Measurements from ENCODE around the gene TNKS1BP1.

TNKS1BP1 gene

DNA sequence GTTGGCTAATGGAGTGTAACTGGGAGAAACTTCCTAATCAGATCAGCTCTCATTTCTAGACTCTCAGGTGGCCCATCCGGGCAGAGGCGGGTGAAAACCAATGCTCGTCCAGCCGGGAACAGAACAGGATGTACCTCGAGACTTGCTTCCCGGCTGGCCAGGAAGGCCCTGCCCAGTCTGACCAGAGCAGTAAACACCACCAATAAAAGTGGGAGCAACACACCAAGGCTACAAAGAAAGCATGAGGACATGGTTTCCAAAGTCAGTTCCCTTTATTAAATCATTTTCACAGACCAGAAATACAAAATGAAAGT is 940 bp upstream of the TNKS1BP1 start:
- H3K27ac ChIP-seq, result peak overlapping the region; percentile 94
- TF ChIP-seq, protein P1, sequence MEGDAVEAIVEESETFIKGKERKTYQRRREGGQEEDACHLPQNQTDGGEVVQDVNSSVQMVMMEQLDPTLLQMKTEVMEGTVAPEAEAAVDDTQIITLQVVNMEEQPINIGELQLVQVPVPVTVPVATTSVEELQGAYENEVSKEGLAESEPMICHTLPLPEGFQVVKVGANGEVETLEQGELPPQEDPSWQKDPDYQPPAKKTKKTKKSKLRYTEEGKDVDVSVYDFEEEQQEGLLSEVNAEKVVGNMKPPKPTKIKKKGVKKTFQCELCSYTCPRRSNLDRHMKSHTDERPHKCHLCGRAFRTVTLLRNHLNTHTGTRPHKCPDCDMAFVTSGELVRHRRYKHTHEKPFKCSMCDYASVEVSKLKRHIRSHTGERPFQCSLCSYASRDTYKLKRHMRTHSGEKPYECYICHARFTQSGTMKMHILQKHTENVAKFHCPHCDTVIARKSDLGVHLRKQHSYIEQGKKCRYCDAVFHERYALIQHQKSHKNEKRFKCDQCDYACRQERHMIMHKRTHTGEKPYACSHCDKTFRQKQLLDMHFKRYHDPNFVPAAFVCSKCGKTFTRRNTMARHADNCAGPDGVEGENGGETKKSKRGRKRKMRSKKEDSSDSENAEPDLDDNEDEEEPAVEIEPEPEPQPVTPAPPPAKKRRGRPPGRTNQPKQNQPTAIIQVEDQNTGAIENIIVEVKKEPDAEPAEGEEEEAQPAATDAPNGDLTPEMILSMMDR (conservative IDR thresholded peaks at IDR 0.05), result no peak
- no peak; the same call in 1 of the 2 replicates for TF ChIP-seq ZFX (IDR thresholded peaks at IDR 0.05)

DNA sequence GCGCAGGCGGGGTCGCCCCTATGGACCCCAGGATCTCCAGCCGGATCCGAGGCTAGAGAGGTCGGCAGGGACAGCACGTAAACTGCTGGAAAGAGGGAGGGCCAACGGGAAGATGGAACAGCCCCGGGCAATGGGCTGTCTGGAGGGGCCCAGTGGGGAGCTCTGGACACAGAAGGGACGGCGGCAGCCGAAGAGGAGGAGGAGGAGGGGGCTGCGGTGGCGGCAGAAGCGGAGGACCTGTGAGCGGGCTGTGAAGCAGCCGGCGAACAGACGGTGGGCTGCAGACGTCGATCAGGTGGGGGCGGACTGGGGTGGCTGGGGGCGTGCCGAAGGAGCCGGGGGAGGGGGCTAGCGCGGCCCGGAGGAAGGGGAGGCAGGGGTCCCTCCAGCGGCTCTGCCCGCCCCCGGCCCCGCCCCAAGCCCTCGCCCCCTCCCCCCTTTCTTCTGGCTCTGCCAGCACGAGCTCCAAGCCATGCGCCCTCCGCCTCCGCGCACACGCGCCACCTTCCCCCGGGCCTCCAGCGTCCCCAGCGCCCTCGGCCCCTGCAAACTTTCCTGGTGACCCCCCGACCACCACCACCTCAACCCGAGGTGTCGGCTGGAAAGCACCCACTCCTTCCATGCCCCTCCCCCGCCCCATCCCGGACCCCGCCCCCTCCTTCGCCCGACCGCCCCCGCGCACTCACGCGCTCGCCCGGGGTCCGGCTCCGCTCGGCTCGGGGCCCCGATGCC is 432 bp downstream of the TNKS1BP1 start:
- peak overlapping the region; percentile 94 for H3K27ac ChIP-seq
- TF ChIP-seq, protein P1 (conservative IDR thresholded peaks at IDR 0.05), result no peak
- no peak for TF ChIP-seq ZFX (IDR thresholded peaks at IDR 0.05)

DNA sequence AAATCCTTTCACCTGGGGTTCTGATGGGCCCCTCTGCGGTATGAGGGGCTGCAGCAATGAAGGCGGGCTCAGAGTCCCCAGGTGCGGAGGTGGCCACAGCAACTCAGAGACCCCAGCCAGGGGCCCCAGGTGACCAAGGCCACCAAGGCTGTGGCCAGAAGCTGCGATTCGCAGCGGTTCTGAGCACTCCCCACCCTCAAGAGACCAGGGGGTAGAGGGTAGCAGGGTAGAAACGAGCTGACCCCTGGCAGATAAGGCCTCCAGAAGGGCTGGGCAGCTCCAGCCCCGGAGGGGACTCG is 948 bp downstream of the TNKS1BP1 start:
- TF ChIP-seq ZFX (IDR thresholded peaks at IDR 0.05), result no peak
- TF ChIP-seq, protein P1 (conservative IDR thresholded peaks at IDR 0.05), result no peak
- peak overlapping the region; percentile 94 for H3K27ac ChIP-seq

DNA sequence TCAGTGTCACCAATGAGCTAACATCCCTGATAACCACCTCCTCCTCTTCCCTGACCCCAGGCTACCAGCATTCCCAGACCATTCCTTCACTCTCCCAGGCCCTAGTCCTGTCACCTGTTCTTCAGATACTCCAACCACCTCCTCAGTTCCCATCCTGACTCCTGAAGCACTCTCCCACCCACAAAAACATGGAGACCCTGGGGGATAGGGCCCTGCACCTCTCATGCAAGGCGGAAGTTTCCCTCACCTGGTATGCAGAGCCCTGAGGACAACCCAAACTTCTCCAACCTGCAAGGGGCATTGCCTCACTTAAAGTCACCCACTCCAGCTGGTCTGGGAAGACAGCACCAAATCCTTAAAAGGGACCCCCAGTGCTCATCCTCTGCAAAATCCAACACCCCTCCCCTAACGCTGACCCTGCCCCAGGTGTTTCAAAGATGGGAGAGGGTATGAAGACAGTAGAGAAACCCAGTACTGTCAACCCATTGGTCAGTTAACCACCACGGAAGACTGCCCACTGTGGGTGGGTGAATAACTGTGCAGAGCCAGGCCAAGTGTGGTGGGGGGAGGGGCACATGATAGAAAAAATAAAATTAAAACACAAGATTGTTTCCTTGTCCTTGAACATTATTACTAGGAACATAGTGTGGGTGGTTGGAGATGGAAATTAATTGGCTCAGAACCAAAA is 1.4 kb downstream of the TNKS1BP1 start:
- H3K27ac ChIP-seq, result peak overlapping the region; percentile 94
- TF ChIP-seq ZFX (IDR thresholded peaks at IDR 0.05), result no peak
- TF ChIP-seq, protein P1 (conservative IDR thresholded peaks at IDR 0.05), result no peak

DNA sequence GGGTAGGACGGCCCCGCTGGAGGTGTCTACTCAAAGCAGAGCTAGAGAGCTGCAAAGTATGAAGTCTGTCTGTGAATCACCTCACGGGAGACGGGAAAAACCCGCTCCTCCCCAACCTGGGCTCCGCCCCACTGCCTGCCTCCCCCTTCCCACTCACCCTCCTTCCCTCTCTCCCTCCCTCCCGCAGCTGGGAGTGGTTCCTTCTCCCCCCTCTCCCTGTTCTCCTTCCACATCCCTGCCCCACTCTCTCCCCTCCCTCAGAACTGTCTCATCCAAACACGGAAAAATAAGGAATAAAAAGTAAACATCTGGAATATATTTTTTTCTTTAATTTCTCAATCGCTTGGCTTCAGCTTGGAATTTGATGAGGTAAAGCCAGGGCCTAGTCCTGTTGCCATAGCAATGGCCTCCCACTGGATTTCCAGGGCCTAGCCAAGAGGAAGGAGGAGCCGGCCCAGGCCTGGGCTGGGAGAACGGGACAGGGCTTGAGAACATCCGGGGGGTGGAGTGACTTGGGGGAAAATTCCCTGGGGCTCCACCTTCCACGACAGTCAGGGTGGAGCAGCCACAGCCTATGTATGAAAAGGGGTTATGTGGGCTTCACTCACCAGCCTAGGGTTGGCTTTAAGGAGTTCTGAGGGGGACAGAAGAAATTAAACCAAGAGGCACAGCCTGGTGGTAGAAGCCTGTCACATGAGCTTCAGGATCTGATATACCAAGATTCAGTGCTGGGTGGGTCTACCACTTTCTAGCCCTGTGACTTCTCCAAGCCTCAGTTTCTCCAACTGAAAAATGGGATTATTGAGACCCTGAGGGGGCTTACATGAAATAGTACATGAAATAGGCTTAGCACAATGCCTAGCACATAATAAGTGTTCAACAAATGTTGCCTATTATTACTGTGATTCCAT is 2.2 kb downstream of the TNKS1BP1 start:
- TF ChIP-seq ZFX (IDR thresholded peaks at IDR 0.05), result peak; percentile 49; the same call in 1 of the 2 replicates
- TF ChIP-seq, protein P1 (conservative IDR thresholded peaks at IDR 0.05), result no peak
- H3K27ac ChIP-seq, result peak overlapping the region; percentile 94

DNA sequence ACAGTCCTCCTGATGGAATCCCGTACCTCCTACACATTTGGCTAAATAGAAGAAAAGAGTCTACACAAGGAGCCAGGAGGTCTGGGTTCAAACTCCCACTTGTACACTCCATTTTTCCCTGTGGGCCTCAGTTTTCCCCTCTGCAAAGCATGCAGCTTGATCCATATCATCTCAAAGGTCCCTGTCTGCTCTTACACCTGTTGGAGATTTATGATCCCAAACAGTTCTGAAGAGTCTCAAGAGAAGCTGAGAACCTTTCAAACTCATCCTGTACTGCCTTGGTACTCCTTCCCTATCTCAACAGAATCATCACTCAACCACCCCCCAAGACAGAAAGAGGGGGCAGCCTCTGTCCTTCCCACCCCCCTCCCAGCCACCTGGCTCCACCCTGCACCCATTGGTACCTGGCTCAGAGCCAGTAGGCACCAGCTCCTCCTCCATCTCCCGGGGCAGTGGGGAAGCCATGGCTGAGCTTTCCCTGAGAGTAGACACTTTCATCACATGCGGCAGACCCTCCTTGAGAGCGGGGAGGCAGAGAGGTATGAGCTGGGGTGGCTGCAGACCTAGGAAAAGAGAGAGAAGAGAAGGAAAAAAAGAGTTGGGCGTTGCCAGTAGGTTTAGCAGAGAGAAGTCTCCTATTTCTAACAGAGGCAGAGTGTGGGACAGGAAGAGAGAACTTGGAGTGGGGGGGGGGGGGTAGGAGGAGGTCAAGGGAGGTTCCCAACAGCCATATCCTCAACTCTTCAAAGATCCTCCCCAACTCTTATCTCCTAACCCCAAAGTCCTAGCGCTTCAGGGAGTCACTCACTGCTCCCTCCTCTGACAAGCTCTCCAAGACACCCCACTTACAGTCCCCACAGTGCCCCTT is 3.1 kb downstream of the TNKS1BP1 start:
- TF ChIP-seq ZFX (IDR thresholded peaks at IDR 0.05), result no peak
- TF ChIP-seq, protein P1 (conservative IDR thresholded peaks at IDR 0.05), result no peak
- peak overlapping the region; percentile 94 for H3K27ac ChIP-seq
